CD4-positive, alpha-beta T cell treated with Interleukin-15 for 4 hours (primary cell): ENCODE data around the gene BAIAP2.
"Not testable (repeated sequence)": the region's sequence is repeated elsewhere in the genome, so short reads cannot be mapped to it uniquely, and the experiment has no call there.

Experiments used
- DNase-seq: peaks from one replicate; pipeline ENCODE4 v3.0.0-alpha.2; 2020; ENCODE audit warnings: low spot score

Gene BAIAP2

GRCh38 chr17:81142301-81143199 is 107.6 kb downstream of the BAIAP2 start:
- peak; percentile 54 for DNase-seq

DNA sequence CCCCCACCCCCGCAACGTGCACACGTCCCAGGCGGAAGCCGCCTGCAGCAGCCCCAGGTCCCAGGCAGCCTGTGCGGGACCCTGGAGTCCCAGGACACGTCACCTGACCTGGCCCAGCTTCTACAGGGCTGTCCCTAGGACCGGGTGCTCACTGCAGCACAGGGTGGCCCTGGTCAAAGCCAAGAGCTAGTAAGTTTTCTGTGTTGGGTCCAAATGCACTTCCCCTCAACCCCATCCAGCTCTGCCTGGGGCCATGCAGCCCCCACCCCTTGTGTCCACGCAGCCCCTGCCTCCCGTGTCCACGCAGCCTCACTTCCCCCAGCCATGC is 108.2 kb downstream of the BAIAP2 start:
- no peak for DNase-seq

DNA sequence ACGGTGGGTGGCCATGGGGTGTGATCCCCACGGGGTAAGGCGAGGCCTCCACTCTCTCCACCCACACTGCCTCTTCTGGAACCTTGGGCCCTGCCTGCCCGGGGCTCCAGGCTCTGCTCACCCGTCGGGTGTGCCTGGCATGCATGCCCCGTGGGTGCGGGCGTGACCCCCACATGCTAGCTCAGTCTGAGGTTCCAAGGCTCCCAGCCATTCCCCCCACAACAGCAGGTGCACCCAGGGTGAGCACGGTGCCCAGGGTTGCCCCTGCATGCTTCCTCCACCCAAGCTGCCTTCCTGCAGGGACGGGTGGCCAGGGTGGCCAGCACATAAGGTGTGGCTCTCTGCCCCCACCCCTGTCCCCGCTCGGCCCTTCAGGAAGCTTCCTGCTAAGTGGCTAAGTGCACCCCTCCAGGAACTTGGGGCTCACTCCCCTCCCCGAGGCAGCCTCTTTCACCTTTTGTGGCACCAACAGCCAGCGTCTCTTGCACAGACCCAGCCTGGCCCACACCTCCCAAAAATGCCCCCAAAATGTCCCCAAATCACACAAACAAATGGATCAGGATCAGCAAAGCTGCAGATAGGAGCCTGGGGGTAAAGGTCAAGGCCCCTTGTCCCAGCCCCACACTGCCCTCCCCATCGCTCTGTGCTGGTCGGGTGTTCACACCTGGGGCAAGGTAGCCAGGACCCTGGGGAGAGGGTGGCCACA is 108.9 kb downstream of the BAIAP2 start:
- DNase-seq, result no peak

- DNase-seq, result no peak
Measured at GRCh38 chr17:81144423-81144781, 109.5 kb downstream of the BAIAP2 start.

DNA sequence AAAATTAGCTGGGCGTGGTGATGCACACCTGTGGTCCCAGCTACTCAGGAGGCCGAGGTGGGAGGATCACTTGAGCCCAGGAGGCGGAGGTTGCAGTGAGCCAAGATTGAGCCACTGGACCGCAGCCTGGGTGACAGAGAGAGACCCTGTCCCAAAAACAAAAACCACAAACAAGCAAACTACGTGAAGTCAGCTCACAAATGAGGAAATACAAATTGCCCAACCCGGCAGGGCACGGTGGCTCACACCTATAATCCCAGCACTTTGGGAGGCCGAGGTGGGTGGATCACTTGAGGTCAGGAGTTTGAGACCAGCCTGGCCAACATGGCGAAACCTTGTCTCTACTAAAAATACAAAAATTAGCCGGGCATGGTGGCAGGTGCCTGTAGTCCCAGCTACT is 111.3 kb downstream of the BAIAP2 start:
- DNase-seq, result not testable (repeated sequence)

GRCh38 chr17:81147701-81148100 is 112.8 kb downstream of the BAIAP2 start:
- DNase-seq, result no peak

GRCh38 chr17:81148571-81148970 is 113.6 kb downstream of the BAIAP2 start:
- no peak for DNase-seq

DNA sequence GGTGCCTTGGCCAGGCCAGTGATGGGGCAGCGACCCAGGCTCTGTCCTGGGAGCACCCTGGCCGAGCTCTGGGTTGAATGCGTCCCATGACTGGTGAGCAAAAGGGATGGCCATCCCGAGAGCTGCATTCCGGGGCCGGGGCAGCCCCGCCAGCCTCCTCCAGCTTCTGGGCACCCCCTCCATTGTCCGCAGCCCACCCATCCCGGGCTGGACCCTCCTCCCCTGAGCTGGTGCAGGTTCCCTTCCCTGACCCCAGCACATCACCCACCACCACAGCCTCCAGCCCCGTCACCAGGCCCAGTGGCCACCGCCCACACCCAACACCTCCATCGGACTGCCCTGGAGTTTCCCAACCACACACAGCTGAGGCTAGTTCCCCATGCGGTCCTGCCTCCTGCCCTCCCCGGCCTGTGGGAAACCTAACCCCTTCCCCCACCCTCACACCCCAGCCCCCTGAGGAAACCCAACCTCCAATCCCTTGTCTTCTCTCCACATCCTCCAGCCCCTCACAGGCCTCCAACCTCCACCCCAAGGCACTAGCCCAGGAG is 114.1 kb downstream of the BAIAP2 start:
- DNase-seq, result no peak

DNA sequence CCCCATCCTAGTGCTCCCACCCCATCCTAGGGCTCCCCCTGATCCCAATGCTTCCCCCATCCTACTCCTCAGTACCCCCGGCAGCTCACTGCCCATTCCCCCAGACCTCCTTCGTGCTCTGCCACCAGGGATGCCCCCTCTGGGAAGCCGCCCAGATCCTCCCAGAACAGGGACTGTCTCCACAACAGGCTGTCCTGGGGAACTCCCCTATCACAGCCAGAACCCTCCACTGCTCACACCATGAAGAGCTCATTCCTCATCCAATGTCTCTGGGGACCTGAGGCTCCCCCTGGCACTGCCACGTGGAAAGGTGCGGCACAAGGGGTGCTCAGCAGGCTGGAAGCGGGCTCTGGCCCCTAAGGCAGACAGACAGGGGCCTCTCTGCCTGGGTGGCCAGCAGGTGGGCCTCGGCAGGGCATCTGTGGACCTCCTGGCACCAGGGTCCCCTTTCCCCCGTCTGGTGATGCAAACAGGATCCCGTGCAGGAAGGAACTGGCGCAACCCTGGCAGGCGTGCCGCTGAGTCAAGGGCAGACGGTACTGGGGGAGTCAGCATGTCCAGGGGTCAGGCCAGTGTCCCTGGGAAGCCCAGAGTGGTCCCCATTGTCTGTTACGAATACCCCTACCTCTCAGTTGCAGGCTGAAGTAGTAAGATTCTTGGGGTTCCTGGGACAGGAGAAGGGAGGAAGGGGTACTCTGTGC is 115.6 kb downstream of the BAIAP2 start:
- no peak for DNase-seq

- DNase-seq, result no peak
Measured at GRCh38 chr17:81151278-81151677, 116.3 kb downstream of the BAIAP2 start.

GRCh38 chr17:81152288-81152828 is 117.4 kb downstream of the BAIAP2 start:
- no peak for DNase-seq

DNA sequence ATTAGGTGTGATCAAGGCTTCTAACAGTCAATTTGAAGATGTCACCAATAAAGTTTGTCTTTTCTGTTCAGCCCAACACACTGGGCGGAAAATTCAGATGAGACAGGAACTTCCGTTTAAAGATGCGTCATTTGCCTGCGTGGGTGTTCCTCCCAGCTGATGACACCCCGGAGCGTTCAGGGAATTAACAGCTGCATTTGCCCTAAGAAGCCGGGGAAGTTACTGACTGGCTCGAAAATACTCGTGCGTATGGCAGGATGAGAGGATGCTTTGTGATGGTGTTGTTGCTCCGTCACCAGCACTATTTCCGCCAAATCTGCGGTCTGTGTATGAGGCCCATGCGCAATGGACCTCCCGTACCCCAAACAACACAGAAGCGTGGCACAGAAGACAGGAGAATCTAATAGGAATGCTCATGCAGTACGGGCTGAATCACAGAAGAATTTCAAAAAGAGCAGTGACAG is 118.4 kb downstream of the BAIAP2 start:
- peak; percentile 17 for DNase-seq

DNA sequence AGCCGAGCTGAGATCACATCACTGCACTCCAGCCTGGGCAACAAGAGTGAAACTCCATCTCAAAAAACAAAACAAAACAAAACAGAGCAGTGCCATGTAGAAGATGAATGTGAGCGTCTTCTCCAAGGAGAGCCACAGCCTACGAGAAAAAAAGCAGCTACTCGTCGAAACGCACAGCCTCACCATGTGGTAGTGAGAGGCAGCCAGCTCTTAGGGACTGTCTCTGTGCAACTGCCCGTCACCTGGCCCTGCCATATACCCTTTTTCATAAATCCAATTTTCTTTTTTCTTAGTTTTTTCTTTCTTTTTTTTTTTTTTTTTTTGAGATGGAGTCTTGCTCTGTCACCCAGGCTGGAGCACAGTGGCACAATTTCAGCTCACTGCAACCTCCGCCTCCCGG is 119.1 kb downstream of the BAIAP2 start:
- DNase-seq, result not testable (repeated sequence)

- DNase-seq, result no peak
Measured at GRCh38 chr17:81154961-81155360, 120.0 kb downstream of the BAIAP2 start.

GRCh38 chr17:81156866-81157805 is 122.2 kb downstream of the BAIAP2 start:
- no peak for DNase-seq

GRCh38 chr17:81157848-81158687 is 123.1 kb downstream of the BAIAP2 start:
- DNase-seq, result no peak

GRCh38 chr17:81158688-81159590 is 124.0 kb downstream of the BAIAP2 start:
- no peak for DNase-seq

DNA sequence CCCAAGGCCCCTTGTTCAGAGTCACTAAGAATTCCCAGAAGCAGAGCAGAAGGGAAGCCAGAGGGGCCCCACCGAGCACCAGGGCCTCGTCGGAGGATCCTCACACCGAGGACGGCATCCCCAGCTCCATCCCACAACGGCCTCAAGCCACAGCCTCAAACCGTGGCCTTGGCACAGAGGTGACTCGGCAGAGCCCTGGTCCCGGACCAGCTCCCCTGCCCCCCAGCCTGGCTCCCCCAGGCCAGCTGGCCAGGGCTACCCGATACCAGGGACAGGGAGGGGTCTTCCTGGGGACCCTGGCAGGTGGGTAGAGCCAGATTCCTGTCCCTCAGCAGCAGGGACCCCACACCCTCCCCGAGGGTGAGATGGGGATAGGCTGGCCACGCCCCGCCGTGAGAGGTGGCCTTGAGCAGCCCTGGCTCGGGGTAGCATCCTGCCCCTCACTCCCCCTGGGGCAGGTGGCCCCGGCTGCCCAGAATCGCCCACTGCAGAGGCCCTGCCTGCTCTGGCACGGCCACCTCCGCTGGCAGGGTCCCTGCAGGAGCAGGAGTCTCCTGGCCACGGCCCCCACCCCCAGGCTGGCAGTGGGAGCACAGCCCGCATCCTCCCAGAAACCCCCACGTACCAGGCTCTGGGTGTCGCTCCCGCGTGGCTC is 124.8 kb downstream of the BAIAP2 start:
- DNase-seq, result no peak

- no peak for DNase-seq
Measured at GRCh38 chr17:81160306-81160705, 125.4 kb downstream of the BAIAP2 start.
